Endothelial cell of umbilical vein (primary cell): ENCODE results near the gene NPAS4. TPM values are rescaled to one million over a fixed set of nuclear protein-coding genes. Genes with fewer than 3 reads are reported as not detected.

Source experiments
- BruUV-seq: library from RNA; stranded (reverse); fragments of 400-500 nt; replicated peaks from 2 replicates; lab custom pipeline; 2021; lab: Mats Ljungman, UMichigan
- CTCF ChIA-PET: fragments of 300-600, 350-600 bp; sonication (Branson Sonifier 250); formaldehyde crosslinking; loops from one replicate; lab custom pipeline; 2021; ENCODE audit warnings: antibody characterized with exemption, inconsistent platforms; lab: Charles Lee
- POLR2A ChIA-PET: fragments of 300-600, 350-600 bp; sonication (Branson Sonifier 250); formaldehyde crosslinking; loops from one replicate; lab custom pipeline; 2021; ENCODE audit warnings: antibody characterized with exemption, inconsistent platforms; lab: Charles Lee
- DNase-seq: peaks from one replicate; pipeline ENCODE4 v3.0.0-alpha.2; 2011; ENCODE audit warnings: low read depth, low spot score
- FAIRE-seq: peaks from 2 replicates; lab custom pipeline; 2011; peaks lifted over from hg19 to GRCh38; lab: Jason Lieb, UNC
- H2AFZ ChIP-seq: 2 replicates; pipeline ENCODE4 v1.6.0; 2012; ENCODE audit warnings: low read depth, low read length, control low read depth, inconsistent platforms
- H3K27ac ChIP-seq: 2 replicates; pipeline ENCODE4 v1.5.1; 2011; ENCODE audit warnings: low read depth, mild to moderate bottlenecking, control low read depth, low read length, moderate library complexity; ENCODE audit not compliant: insufficient read depth
- H3K27me3 ChIP-seq, 2 experiments: 2 replicates each; pipeline versions ENCODE4 v1.6.0 to v1.6.1; 2011; ENCODE audit warnings: low read length in 2 of 2, mixed read lengths in 1 of 2; ENCODE audit not compliant: control insufficient read depth in 2 of 2, insufficient read depth in 2 of 2
- H3K36me3 ChIP-seq, 2 experiments: 2 replicates in 1 of 2; 3 replicates in 1 of 2; pipeline ENCODE4 v1.5.1; 2011; ENCODE audit warnings: low read length in 2 of 2, mild to moderate bottlenecking in 1 of 2, moderate library complexity in 1 of 2; ENCODE audit not compliant: control insufficient read depth in 2 of 2, insufficient read depth in 2 of 2; ENCODE audit errors: extremely low read depth in 1 of 2
- H3K4me1 ChIP-seq: 3 replicates; pipeline ENCODE4 v1.5.1; 2011; ENCODE audit warnings: mild to moderate bottlenecking, low read length; ENCODE audit not compliant: control insufficient read depth, insufficient read depth; ENCODE audit errors: extremely low read depth
- H3K4me2 ChIP-seq: 2 replicates; pipeline ENCODE4 v1.6.1; 2011; ENCODE audit warnings: low read length, control low read depth, mixed read lengths; ENCODE audit not compliant: insufficient read depth
- H3K4me3 ChIP-seq, 3 experiments: fragments of 200-600 bp in 1 of 3; sonication (generic), shearing (Covaris generic) in 1 of 3; replicated peaks in 1 of 3; 2 replicates each; pipeline ENCODE4 v1.5.1; 2011 to 2016; ENCODE audit warnings: control low read depth in 3 of 3, low read length in 3 of 3, mild to moderate bottlenecking in 2 of 3, inconsistent platforms in 1 of 3, low read depth in 1 of 3, moderate library complexity in 1 of 3; ENCODE audit not compliant: insufficient read depth in 1 of 3
- H3K79me2 ChIP-seq: 2 replicates; pipeline ENCODE4 v1.6.0; 2012; ENCODE audit warnings: low read length, inconsistent platforms; ENCODE audit not compliant: control insufficient read depth, insufficient read depth
- H3K9ac ChIP-seq: replicated peaks from 2 replicates; pipeline ENCODE3; 2011; ENCODE audit warnings: low read length, control low read depth; ENCODE audit not compliant: insufficient read depth; ENCODE audit errors: extremely low read depth
- H3K9me1 ChIP-seq: replicated peaks from 3 replicates; pipeline ENCODE4 v1.6.0; 2011; ENCODE audit warnings: mild to moderate bottlenecking, low read length; ENCODE audit not compliant: control insufficient read depth, insufficient read depth; ENCODE audit errors: extremely low read depth
- H3K9me3 ChIP-seq: replicated peaks from 2 replicates; pipeline ENCODE4 v1.5.1; 2012; ENCODE audit warnings: low read length, inconsistent platforms; ENCODE audit not compliant: control insufficient read depth, insufficient read depth
- H4K20me1 ChIP-seq: replicated peaks from 2 replicates; pipeline ENCODE3; 2011; ENCODE audit warnings: mild to moderate bottlenecking, low read length; ENCODE audit not compliant: control insufficient read depth, insufficient read depth; ENCODE audit errors: extremely low read depth
- CTCF ChIP-seq, 2 donors: IDR thresholded peaks; 1 replicate in 1 of 2; 2 replicates in 1 of 2; pipeline ENCODE4 v1.5.1; 2011; ENCODE audit warnings: low read length in 2 of 2, mild to moderate bottlenecking in 2 of 2, moderate library complexity in 2 of 2, control low read depth in 1 of 2, inconsistent platforms in 1 of 2, low read depth in 1 of 2; ENCODE audit not compliant: insufficient read depth in 1 of 2; ENCODE audit errors: extremely low read depth in 1 of 2
- EZH2 ChIP-seq: IDR thresholded peaks from 2 replicates; pipeline ENCODE4 v1.6.1; 2012; ENCODE audit warnings: borderline replicate concordance, low read depth, mild to moderate bottlenecking, moderate library complexity, low read length, inconsistent platforms; ENCODE audit not compliant: severe bottlenecking
- FOS ChIP-seq: IDR thresholded peaks from 2 replicates; pipeline ENCODE4 v1.6.1; 2011; ENCODE audit warnings: mild to moderate bottlenecking, low read length, moderate library complexity, borderline replicate concordance; ENCODE audit not compliant: insufficient read depth
- GATA2 ChIP-seq: IDR thresholded peaks from 2 replicates; pipeline ENCODE4 v1.7.0; 2011; ENCODE audit warnings: low read depth, mild to moderate bottlenecking, moderate library complexity, mixed read lengths, low read length; ENCODE audit not compliant: insufficient read length, insufficient read depth
- JUN ChIP-seq: IDR thresholded peaks from 2 replicates; pipeline ENCODE4 v1.6.1; 2011; ENCODE audit warnings: borderline replicate concordance, low read depth; ENCODE audit not compliant: insufficient read length, insufficient read depth
- MAX ChIP-seq: IDR thresholded peaks from 2 replicates; pipeline ENCODE4 v1.6.1; 2011; ENCODE audit not compliant: insufficient read depth, insufficient read length
- MYC ChIP-seq: IDR thresholded peaks from one replicate; pipeline ENCODE4 v1.6.1; 2011; ENCODE audit warnings: mild to moderate bottlenecking, low read depth, low read length
- POLR2A ChIP-seq: IDR thresholded peaks from 2 replicates; pipeline ENCODE4 v1.6.1; 2012; ENCODE audit warnings: low read depth, mild to moderate bottlenecking, control low read depth, low read length
- POLR2AphosphoS5 ChIP-seq: IDR thresholded peaks from 2 replicates; pipeline ENCODE4 v1.6.1; 2012; ENCODE audit warnings: low read depth, mild to moderate bottlenecking, control low read depth, low read length, moderate library complexity; ENCODE audit not compliant: insufficient read depth
- dilution Hi-C: fragments of 300-500 bp; cut with MboI; formaldehyde crosslinking; loops from one replicate; pipeline ENCODE4 v1.15.0; 2019; ENCODE audit warnings: low sequenced_read_pairs; ENCODE audit not compliant: extremely low pct_ligation_motif_present
- intact Hi-C: fragments of 100-400 bp; cut with micrococcal nuclease; formaldehyde crosslinking; loops from one replicate; pipeline ENCODE4 v1.10.0; 2022
- polyA plus RNA-seq, 4 experiments: library from polyadenylated mRNA; depleted of rRNA in 3 of 4; stranded (reverse) in 3 of 4; unstranded in 1 of 4; fragments of >200 nt; gene quantifications; 2 replicates each; pipeline versions ENCODE4 v1.2.1 to v1.2.3, GENCODE V29; 2011 to 2012; ENCODE audit warnings: missing spikeins in 1 of 4
- total RNA-seq: library from RNA; stranded (reverse); gene quantifications from 2 replicates; pipeline ENCODE4 v1.2.3, GENCODE V29; 2021

The NPAS4 gene
- total and polyA plus RNA-seq, 2 donors (not counting 3 experiments of a cell fraction or from before 2014, with no cell fraction given): not detected

GRCh38 chr11:66418168-66418985 lies 2.5 kb upstream of the NPAS4 start:
- TF ChIP-seq POLR2A: no peak
- TF ChIP-seq CTCF (IDR thresholded peaks at IDR 0.05; ENCODE audit: extremely low read depth in 1 of 2, insufficient read depth in 1 of 2, low read depth in 1 of 2, low read length in 2 of 2): peak in 1 of 2 donors; percentile 37
- no peak for TF ChIP-seq MAX
- peak; percentile 89 for TF ChIP-seq FOS
- no peak for TF ChIP-seq POLR2AphosphoS5
- TF ChIP-seq JUN: peak; percentile 54
- no peak for TF ChIP-seq GATA2
- TF ChIP-seq EZH2: no peak
- no peak for TF ChIP-seq MYC
- H4K20me1 ChIP-seq: no peaks in the 10 kb centered on the region
- H3K27me3 ChIP-seq: peaks cover 21 to 22% of the 10 kb centered on the region in 2 experiments
- no peak overlapping the region for H3K27ac ChIP-seq
- H3K4me1 ChIP-seq: no peaks in the 10 kb centered on the region
- DNase-seq (peak; percentile 46), FAIRE-seq (peak; percentile 15)
- no peak overlapping the region for H3K4me2 ChIP-seq
- H2AFZ ChIP-seq: no peak overlapping the region
- no peaks in the 10 kb centered on the region for H3K9me1 ChIP-seq
- ChIA-PET POLR2A (no interaction called here), CTCF (interaction anchor here (0.7 to 2.6 kb wide), 14 partner anchors 8 to 260 kb away, joined by 3 to 25 read pairs (median 5); partner anchors contain the start of genes DPP3 and MRPL11)
- no peak overlapping the region for H3K9ac ChIP-seq
- no peaks in the 10 kb centered on the region for H3K36me3 ChIP-seq
- no TSS peak for BruUV-seq
- intact Hi-C loops: loop anchor here (1.0 kb wide), 1 partner anchor 10 kb away; no protein-coding TSS in a partner anchor
- dilution Hi-C loops: no loop called here
- H3K79me2 ChIP-seq: no peaks in the 10 kb centered on the region
- H3K9me3 ChIP-seq: no peaks in the 10 kb centered on the region
- no peak overlapping the region for H3K4me3 ChIP-seq
